IMR-90 (cell line): Measurements from ENCODE around the gene SLC6A13. TPM values are rescaled to one million over a fixed set of nuclear protein-coding genes. Genes with fewer than 3 reads are reported as not detected.

Experiments used
- ATAC-seq: fragments of 200-7000 bp; cut with Tn5 transposase; 2 replicates; pipeline ENCODE4 v1.9.1; 2020; ENCODE audit warnings: low read depth, mild to moderate bottlenecking, moderate library complexity
- BruUV-seq: library from RNA; stranded (reverse); fragments of 400-500 nt; replicated peaks from 2 replicates; lab custom pipeline; 2021; lab: Mats Ljungman, UMichigan
- CTCF ChIA-PET: fragments of 300-600 bp; formaldehyde crosslinking; extraction: SDS; loops from one replicate; lab custom pipeline; 2021; ENCODE audit warnings: antibody characterized with exemption; lab: Yijun Ruan, JAX
- POLR2A ChIA-PET: fragments of 300-600 bp; sonication (Branson Sonifier 250); formaldehyde crosslinking; loops from one replicate; lab custom pipeline; 2022; ENCODE audit warnings: antibody characterized with exemption; ENCODE audit not compliant: unreplicated experiment; lab: Charles Lee
- DNase-seq: peaks from one replicate; pipeline ENCODE4 v3.0.0; 2013
- H2AFZ ChIP-seq: replicated peaks from 2 replicates; pipeline ENCODE3; 2013; ENCODE audit warnings: low read length, mild to moderate bottlenecking; ENCODE audit not compliant: poor library complexity
- H2AK5ac ChIP-seq: 2 replicates; pipeline ENCODE4 v1.6.1; 2013; ENCODE audit warnings: low read depth, low read length, inconsistent platforms
- H2AK9ac ChIP-seq: replicated peaks from 2 replicates; pipeline ENCODE3; 2013; ENCODE audit warnings: mild to moderate bottlenecking, low read depth, low read length, moderate library complexity; ENCODE audit not compliant: poor library complexity
- H2BK120ac ChIP-seq: 2 replicates; pipeline ENCODE4 v1.6.1; 2013; ENCODE audit warnings: low read depth, low read length, inconsistent platforms
- H2BK15ac ChIP-seq: 3 replicates; pipeline ENCODE4 v1.6.1; 2013; ENCODE audit warnings: low read depth, low read length, inconsistent platforms
- H2BK20ac ChIP-seq: 2 replicates; pipeline ENCODE4 v1.6.1; 2013; ENCODE audit warnings: low read depth, mild to moderate bottlenecking, inconsistent platforms, low read length, moderate library complexity
- H2BK5ac ChIP-seq: 2 replicates; pipeline ENCODE4 v1.6.1; 2013; ENCODE audit warnings: mild to moderate bottlenecking, low read depth, low read length, inconsistent platforms; ENCODE audit not compliant: poor library complexity, severe bottlenecking
- H3K14ac ChIP-seq: replicated peaks from 2 replicates; pipeline ENCODE4 v1.6.1; 2013; ENCODE audit warnings: low read depth, low read length, inconsistent platforms
- H3K18ac ChIP-seq: 2 replicates; pipeline ENCODE4 v1.6.1; 2013; ENCODE audit warnings: low read depth, low read length, control low read depth
- H3K23ac ChIP-seq: 2 replicates; pipeline ENCODE4 v1.6.1; 2013; ENCODE audit warnings: low read depth, low read length, inconsistent platforms
- H3K27ac ChIP-seq: 2 replicates; pipeline ENCODE4 v1.5.1; 2013; ENCODE audit warnings: mild to moderate bottlenecking, control low read depth, low read length; ENCODE audit not compliant: insufficient read depth
- H3K27me3 ChIP-seq: 2 replicates; pipeline ENCODE4 v1.6.1; 2013; ENCODE audit warnings: low read length; ENCODE audit not compliant: control insufficient read depth, insufficient read depth
- H3K36me3 ChIP-seq: 2 replicates; pipeline ENCODE4 v1.6.1; 2013; ENCODE audit warnings: low read length, mixed read lengths; ENCODE audit not compliant: control insufficient read depth, insufficient read depth
- H3K4ac ChIP-seq: 2 replicates; pipeline ENCODE4 v1.6.1; 2013; ENCODE audit warnings: low read depth, low read length, inconsistent platforms
- H3K4me1 ChIP-seq: 2 replicates; pipeline ENCODE4 v1.6.1; 2013; ENCODE audit warnings: low read length, mixed read lengths; ENCODE audit not compliant: control insufficient read depth, insufficient read depth
- H3K4me2 ChIP-seq: 2 replicates; pipeline ENCODE4 v1.6.1; 2013; ENCODE audit warnings: low read depth, mild to moderate bottlenecking, control low read depth, low read length, moderate library complexity
- H3K4me3 ChIP-seq: 2 replicates; pipeline ENCODE4 v1.5.1; 2013; ENCODE audit warnings: low read depth, mild to moderate bottlenecking, control low read depth, low read length, moderate library complexity; ENCODE audit not compliant: insufficient read depth
- H3K56ac ChIP-seq: 2 replicates; pipeline ENCODE4 v1.6.1; 2013; ENCODE audit warnings: low read length, inconsistent platforms; ENCODE audit not compliant: insufficient read depth; ENCODE audit errors: extremely low read depth
- H3K79me1 ChIP-seq, 2 experiments: 2 replicates each; pipeline ENCODE4 v1.6.1; 2013; ENCODE audit warnings: low read length in 2 of 2, inconsistent platforms in 1 of 2, low read depth in 1 of 2
- H3K9ac ChIP-seq: 2 replicates; pipeline ENCODE4 v1.6.1; 2013; ENCODE audit warnings: low read depth, low read length, control low read depth
- H3K9me1 ChIP-seq: 2 replicates; pipeline ENCODE4 v1.6.1; 2013; ENCODE audit warnings: low read length, inconsistent platforms; ENCODE audit not compliant: insufficient read depth
- H3K9me3 ChIP-seq: 2 replicates; pipeline ENCODE4 v1.6.1; 2013; ENCODE audit warnings: low read length; ENCODE audit not compliant: control insufficient read depth, insufficient read depth
- H4K20me1 ChIP-seq: 2 replicates; pipeline ENCODE4 v1.6.1; 2013; ENCODE audit warnings: low read length, inconsistent platforms; ENCODE audit not compliant: insufficient read depth
- H4K5ac ChIP-seq: 2 replicates; pipeline ENCODE4 v1.6.1; 2013; ENCODE audit warnings: mild to moderate bottlenecking, low read depth, low read length, control low read depth
- H4K8ac ChIP-seq, 2 experiments: 2 replicates each; pipeline ENCODE4 v1.6.1; 2013; ENCODE audit warnings: low read depth in 2 of 2, low read length in 2 of 2, control low read depth in 1 of 2, inconsistent platforms in 1 of 2
- H4K91ac ChIP-seq: 2 replicates; pipeline ENCODE4 v1.6.1; 2013; ENCODE audit warnings: low read depth, low read length, inconsistent platforms; ENCODE audit not compliant: insufficient read depth
- BHLHE40 ChIP-seq: fragments of 150-350 bp; IDR thresholded peaks from 2 replicates; pipeline ENCODE4 v1.6.1; 2016; ENCODE audit warnings: mild to moderate bottlenecking, low read depth, low read length
- CHD1 ChIP-seq: IDR thresholded peaks from 2 replicates; pipeline ENCODE4 v1.6.1; 2012; ENCODE audit warnings: low read depth, low read length, improper control_type of control experiment
- ELK1 ChIP-seq: fragments of 150-350 bp; IDR thresholded peaks from 2 replicates; pipeline ENCODE4 v1.6.1; 2016; ENCODE audit warnings: low read depth, mild to moderate bottlenecking, low read length, moderate library complexity, borderline replicate concordance
- POLR2A ChIP-seq: IDR thresholded peaks from 2 replicates; pipeline ENCODE4 v1.6.1; 2012; ENCODE audit warnings: mild to moderate bottlenecking, low read depth, low read length
- WGBS, 2 experiments: methylation state at CpG; one replicate each; pipeline versions ENCODE4 v1.1.5 to v1.1.7; 2013; ENCODE audit warnings: missing lambda C conversion rate in 2 of 2; ENCODE audit not compliant: insufficient read length in 1 of 2; ENCODE audit errors: extremely low coverage in 2 of 2; 5-methylcytosine and 5-hydroxymethylcytosine counted together
- dilution Hi-C: fragments of 300-500 bp; cut with HindIII; formaldehyde crosslinking; loops from one replicate; pipeline ENCODE4 v1.14.3; 2018; ENCODE audit warnings: low sequenced_read_pairs; ENCODE audit not compliant: unreplicated experiment
- in situ Hi-C: fragments of 300-500 bp; cut with MboI; formaldehyde crosslinking; loops from 3 replicates; pipeline ENCODE4 v1.14.3; 2019; ENCODE audit warnings: low sequenced_read_pairs, inconsistent platforms, mixed read lengths
- intact Hi-C: fragments of 100-400 bp; cut with micrococcal nuclease; formaldehyde crosslinking; loops from 2 replicates; pipeline ENCODE4 v1.10.0; 2022
- polyA plus RNA-seq, 3 experiments: library from polyadenylated mRNA; depleted of rRNA; stranded (reverse); fragments of >200 nt; gene quantifications; 2 replicates each; pipeline ENCODE4 v1.2.3, GENCODE V29; 2012; ENCODE audit warnings: low replicate concordance in 1 of 3
- total RNA-seq: library from RNA; depleted of rRNA; stranded (reverse); fragments of >200 nt; gene quantifications from 2 replicates; pipeline ENCODE4 v1.2.3, GENCODE V29; 2012

The SLC6A13 gene
- total and polyA plus RNA-seq, 2 of the 4 experiments (the other 2 are of a cell fraction), result under 0.01 to 0.10 TPM

- ChIA-PET POLR2A (no interaction called here), CTCF (no interaction called here)
- Histone ChIP-seq H3K14ac (no peak overlapping the region), H3K9me3 (no peaks in the 10 kb centered on the region), H3K4ac (no peak overlapping the region), H3K56ac (no peak overlapping the region), H3K4me2 (no peak overlapping the region), H4K8ac (no peak overlapping the region; a peak in 1 of 4 replicates), H2BK20ac (no peak overlapping the region), H3K4me1 (peaks cover 21% of the 10 kb centered on the region), H3K27ac (no peak overlapping the region), H3K36me3 (no peaks in the 10 kb centered on the region), H3K23ac (no peak overlapping the region), H2AFZ (no peak overlapping the region), H2AK9ac (peak overlapping the region; percentile 59), H3K9ac (no peak overlapping the region), H3K18ac (no peak overlapping the region), H3K27me3 (no peaks in the 10 kb centered on the region; the same call in 1 of the 2 replicates), H2BK120ac (no peak overlapping the region), H4K5ac (no peak overlapping the region), H2BK5ac (no peak overlapping the region), H4K91ac (no peak overlapping the region), H3K4me3 (no peak overlapping the region), H2AK5ac (no peak overlapping the region), H2BK15ac (no peak overlapping the region), H3K79me1 (no peaks in the 10 kb centered on the region; a peak in 1 of 4 replicates), H4K20me1 (no peaks in the 10 kb centered on the region), H3K9me1 (peaks cover 24% of the 10 kb centered on the region)
- 91% methylated on average over 4 of the region's 16 CpGs; no CpG with 5 or more reads in 1 of the 2 experiments for WGBS, 2 experiments
- no peak for ATAC-seq
- no peak for DNase-seq
- dilution Hi-C loops, result no loop called here
- in situ Hi-C loops, result no loop called here
- TF ChIP-seq POLR2A, result no peak
- no peak for TF ChIP-seq CHD1
- no peak for TF ChIP-seq ELK1
- no peak for TF ChIP-seq BHLHE40
- intact Hi-C loops, result no loop called here
- no TSS peak for BruUV-seq
Observed at GRCh38 chr12:175759-176158, 86.9 kb downstream of the SLC6A13 start.
